K562 (cell line): ENCODE results near the gene CCSAP. TPM values are rescaled to one million over a fixed set of nuclear protein-coding genes. Genes with fewer than 3 reads are reported as not detected.

ENCODE experiments used
- ATAC-seq: fragments of 200-7000 bp; cut with Tn5 transposase; 3 replicates; pipeline ENCODE4 v1.9.1; 2020; ENCODE audit warnings: moderate library complexity
- BruUV-seq: library from RNA; stranded (reverse); fragments of 400-500 nt; replicated peaks from 2 replicates; lab custom pipeline; 2021; lab: Mats Ljungman, UMichigan
- CTCF ChIA-PET: fragments of 300-600 bp; formaldehyde crosslinking; extraction: SDS; loops from one replicate; lab custom pipeline; 2021; ENCODE audit warnings: low intra/inter-chr PET ratio; lab: Yijun Ruan, JAX
- POLR2A ChIA-PET: fragments of 300-600, 350-650 bp; sonication (Branson Sonifier 250); formaldehyde crosslinking; extraction: SDS; loops from one replicate; lab custom pipeline; 2021; ENCODE audit warnings: antibody characterized with exemption, inconsistent platforms; lab: Yijun Ruan, JAX
- DNase-seq, 4 experiments: peaks; one replicate each; pipeline versions ENCODE4 v3.0.0 to v3.0.0-alpha.2; 2011 to 2018; ENCODE audit warnings: low spot score in 3 of 4, mixed read lengths in 3 of 4; ENCODE audit errors: extremely low read depth in 1 of 4
- FAIRE-seq: peaks from 2 replicates; lab custom pipeline; 2011; peaks lifted over from hg19 to GRCh38; lab: Jason Lieb, UNC
- H2AFZ ChIP-seq: 2 replicates; pipeline ENCODE4 v1.6.0; 2011; ENCODE audit warnings: low read depth, low read length, control low read depth, inconsistent platforms
- H3K27ac ChIP-seq: fragments of 200-600 bp; 3 replicates; pipeline ENCODE4 v1.8.0; 2011; ENCODE audit warnings: low read depth, mild to moderate bottlenecking, control low read depth, inconsistent platforms, low read length, moderate library complexity, mixed read lengths; ENCODE audit errors: extremely low read depth
- H3K27me3 ChIP-seq, 2 experiments: fragments of 300-600 bp in 1 of 2; 2 replicates in 1 of 2; 3 replicates in 1 of 2; pipeline versions ENCODE4 v1.6.0 to v1.8.0; 2011; ENCODE audit warnings: inconsistent platforms in 2 of 2, low read length in 2 of 2, mild to moderate bottlenecking in 1 of 2, mixed read lengths in 1 of 2, moderate library complexity in 1 of 2; ENCODE audit not compliant: control insufficient read depth in 2 of 2, insufficient read depth in 2 of 2
- H3K36me3 ChIP-seq: fragments of 300-600 bp; 3 replicates; pipeline ENCODE4 v1.8.0; 2011; ENCODE audit warnings: mild to moderate bottlenecking, low read length, inconsistent platforms; ENCODE audit not compliant: control insufficient read depth, insufficient read depth
- H3K4me1 ChIP-seq, 2 experiments: fragments of 200-600 bp in 1 of 2; replicated peaks in 1 of 2; 2 replicates in 1 of 2; 3 replicates in 1 of 2; pipeline versions ENCODE4 v1.5.1 to v1.8.0; 2011; ENCODE audit warnings: inconsistent platforms in 2 of 2, low read length in 2 of 2, mild to moderate bottlenecking in 1 of 2, mixed read lengths in 1 of 2, moderate library complexity in 1 of 2; ENCODE audit not compliant: control insufficient read depth in 2 of 2, insufficient read depth in 2 of 2
- H3K4me2 ChIP-seq: 2 replicates; pipeline ENCODE4 v1.6.1; 2011; ENCODE audit warnings: low read length, control low read depth, inconsistent platforms, mixed read lengths; ENCODE audit not compliant: insufficient read depth
- H3K4me3 ChIP-seq: fragments of 200-600 bp; sonication (generic), shearing (Covaris generic); 2 replicates; pipeline ENCODE4 v1.5.1; 2016; ENCODE audit warnings: control low read depth, inconsistent platforms
- H3K79me2 ChIP-seq: fragments of 200-600 bp; 3 replicates; pipeline ENCODE4 v1.8.0; 2011; ENCODE audit warnings: low read length, inconsistent platforms; ENCODE audit not compliant: control insufficient read depth, insufficient read depth
- H3K9ac ChIP-seq, 2 experiments: 2 replicates each; pipeline versions ENCODE4 v1.6.0 to v1.6.1; 2011; ENCODE audit warnings: low read depth in 2 of 2, low read length in 2 of 2, control low read depth in 1 of 2, inconsistent platforms in 1 of 2, mild to moderate bottlenecking in 1 of 2, mixed read lengths in 1 of 2; ENCODE audit not compliant: insufficient read depth in 1 of 2
- H3K9me1 ChIP-seq: one replicate; pipeline ENCODE4 v1.6.0; 2011; ENCODE audit warnings: inconsistent platforms, mild to moderate bottlenecking, low read length, moderate library complexity; ENCODE audit not compliant: control insufficient read depth, insufficient read depth
- H3K9me3 ChIP-seq: replicated peaks from 2 replicates; pipeline ENCODE4 v1.5.1; 2011; ENCODE audit warnings: low read depth, low read length, inconsistent platforms; ENCODE audit not compliant: control insufficient read depth, insufficient read depth
- H4K20me1 ChIP-seq: replicated peaks from 2 replicates; pipeline ENCODE4 v1.6.1; 2011; ENCODE audit warnings: low read length, inconsistent platforms, mixed read lengths; ENCODE audit not compliant: control insufficient read depth, insufficient read depth
- BRD9 ChIP-seq: fragments of 450-650 bp; IDR thresholded peaks from 2 replicates; pipeline ENCODE4 v1.6.1; 2018; ENCODE audit warnings: low read depth; ENCODE audit not compliant: partially characterized antibody
- CC2D1A ChIP-seq: fragments of 450-650 bp; IDR thresholded peaks from 2 replicates; pipeline ENCODE4 v1.6.1; 2017; ENCODE audit warnings: mild to moderate bottlenecking
- FOXA1 ChIP-seq: fragments of 450-650 bp; IDR thresholded peaks from 2 replicates; pipeline ENCODE4 v1.6.1; 2016; ENCODE audit warnings: mild to moderate bottlenecking, borderline replicate concordance
- NFRKB ChIP-seq: fragments of 450-650 bp; IDR thresholded peaks from 2 replicates; pipeline ENCODE4 v1.6.1; 2016; ENCODE audit warnings: low read depth
- NUFIP1 ChIP-seq: fragments of 450-650 bp; IDR thresholded peaks from 2 replicates; pipeline ENCODE4 v1.6.1; 2018; ENCODE audit not compliant: partially characterized antibody
- OTX1 ChIP-seq: fragments of 450-650 bp; formaldehyde crosslinking; IDR thresholded peaks from 2 replicates; pipeline ENCODE4 v1.4.0; 2022; ENCODE audit warnings: mild to moderate bottlenecking
- RFX7 ChIP-seq: fragments of 250-450 bp; sonication (Bioruptor Pico); IDR thresholded peaks from 2 replicates; pipeline ENCODE4 v1.5.1; 2021; ENCODE audit warnings: mild to moderate bottlenecking
- TGIF2 ChIP-seq: sonication (generic); formaldehyde crosslinking; IDR thresholded peaks from 2 replicates; pipeline ENCODE4 v1.8.1; 2022; ENCODE audit warnings: mild to moderate bottlenecking, missing genetic modification reagents, moderate library complexity
- WGBS: fragments of 100-300 bp; shearing (Covaris generic); methylation state at CpG from one replicate; pipeline ENCODE4 v1.1.6; 2016; ENCODE audit warnings: low coverage, mixed read lengths; ENCODE audit not compliant: insufficient coverage; ENCODE audit errors: missing lambda C conversion rate; 5-methylcytosine and 5-hydroxymethylcytosine counted together
- in situ Hi-C: fragments of 300-500 bp; cut with MboI; formaldehyde crosslinking; loops from 4 replicates; pipeline ENCODE4 v1.15.0; 2018; ENCODE audit warnings: inconsistent platforms, mixed read lengths
- intact Hi-C: fragments of 100-400 bp; cut with micrococcal nuclease; formaldehyde crosslinking; loops from 2 replicates; pipeline ENCODE4 v1.14.2; 2022
- polyA plus RNA-seq, 8 experiments: library from polyadenylated mRNA; depleted of rRNA in 4 of 8; stranded (reverse) in 5 of 8; unstranded in 3 of 8; fragments of >200 nt; fragmentation: Nextera tagmentation in 2 of 8; fragmentation: Illumina TruSeq in 1 of 8; extraction: Ambion mirVana in 2 of 8; extraction: Trizol in 1 of 8; gene quantifications; 2 replicates each; pipeline versions ENCODE4 v1.2.1 to v1.2.3, GENCODE V29; 2011 to 2014; ENCODE audit warnings: inconsistent platforms in 1 of 8, missing spikeins in 1 of 8
- total RNA-seq, 7 experiments: library from RNA; depleted of rRNA in 6 of 7; stranded (reverse); fragments of >200 nt in 6 of 7; fragmentation: Illumina TruSeq in 2 of 7; extraction: Trizol in 2 of 7; gene quantifications; 2 replicates each; pipeline versions ENCODE4 v1.2.1 to v1.2.3, GENCODE V29; 2011 to 2021; ENCODE audit warnings: low replicate concordance in 1 of 7
- TF ChIP-seq, protein P1 (sequence below), 2 experiments: fragments of 450-650 bp; IDR thresholded peaks; 2 replicates each; pipeline ENCODE4 v1.6.1; 2018; ENCODE audit warnings: mild to moderate bottlenecking in 2 of 2, low read depth in 1 of 2; ENCODE audit not compliant: partially characterized antibody in 2 of 2
- TF ChIP-seq, protein P2 (sequence below): fragments of 250-450 bp; sonication (Bioruptor Pico); IDR thresholded peaks from 2 replicates; pipeline ENCODE4 v1.8.0; 2021; ENCODE audit warnings: mild to moderate bottlenecking, moderate library complexity

The CCSAP gene
- total and polyA plus RNA-seq, 9 of the 15 experiments (the other 6 are each of a cell fraction or from before 2014, with no cell fraction given) = 3.6 to 15.9 (median 9.5) TPM

DNA sequence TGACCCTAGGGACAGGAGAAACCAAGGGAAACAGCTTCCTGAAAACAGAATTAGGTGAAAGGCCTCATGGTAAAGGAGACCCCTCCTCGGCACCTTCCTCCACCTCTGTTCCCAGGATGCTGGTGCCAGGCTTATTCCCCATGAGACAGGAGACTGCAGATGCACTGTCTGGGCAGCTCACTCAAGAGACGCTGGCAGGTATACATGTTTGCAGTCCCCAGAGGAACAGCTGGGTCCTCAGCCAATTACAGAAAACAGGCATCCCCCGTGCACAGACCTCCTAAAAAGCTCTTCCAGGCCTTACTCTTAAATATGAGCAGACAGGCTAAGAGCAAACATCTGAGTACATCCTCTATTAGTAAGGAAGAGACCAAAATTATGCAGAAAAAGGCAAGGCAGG is 6.5 kb downstream of the CCSAP start (continued):
- no peak for TF ChIP-seq NFRKB

DNA sequence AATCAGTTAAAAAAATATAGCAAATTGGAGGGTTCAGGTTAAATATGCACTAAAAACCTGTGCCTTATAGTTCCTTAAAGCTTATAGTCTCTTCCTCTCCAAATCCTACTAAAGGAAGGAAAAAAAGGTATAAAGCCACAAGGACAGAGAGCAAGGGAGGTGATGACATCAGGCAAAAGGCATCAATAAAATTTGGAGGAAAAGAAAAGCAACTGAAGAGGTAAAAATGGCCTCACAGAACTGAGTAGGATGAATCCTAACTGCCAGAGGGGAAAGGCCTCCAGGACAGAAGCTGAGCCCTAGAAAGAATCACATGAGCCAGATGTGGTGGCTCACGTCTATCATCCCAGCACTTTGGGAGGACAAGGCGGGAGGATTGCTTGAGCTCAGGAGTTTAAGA is 8.1 kb downstream of the CCSAP start:
- no peak overlapping the region for H2AFZ ChIP-seq
- no peak overlapping the region for H3K4me2 ChIP-seq
- no peaks in the 10 kb centered on the region for H3K9me1 ChIP-seq
- DNase-seq = no peak
- in situ Hi-C loops = no loop called here
- H3K79me2 ChIP-seq = peaks cover 65% of the 10 kb centered on the region
- POLR2A ChIA-PET = interaction anchor here (1.5 kb wide), 1 partner anchor 11 kb away, joined by 4 read pairs; no protein-coding TSS in a partner anchor
- H3K4me3 ChIP-seq = no peak overlapping the region
- ATAC-seq = no peak
- peaks cover 13% of the 10 kb centered on the region; the same call in 2 of the 3 replicates for H3K36me3 ChIP-seq
- CTCF ChIA-PET = no interaction called here
- H3K9me3 ChIP-seq = no peaks in the 10 kb centered on the region; the same call in 1 of the 2 replicates
- TF ChIP-seq TGIF2 (CRISPR knock-in tag) (no peak), OTX1 (CRISPR knock-in tag) (no peak), NUFIP1 (no peak), RFX7 (no peak), BRD9 (no peak), CC2D1A (no peak), FOXA1 (no peak)
- TF ChIP-seq, protein P1, sequence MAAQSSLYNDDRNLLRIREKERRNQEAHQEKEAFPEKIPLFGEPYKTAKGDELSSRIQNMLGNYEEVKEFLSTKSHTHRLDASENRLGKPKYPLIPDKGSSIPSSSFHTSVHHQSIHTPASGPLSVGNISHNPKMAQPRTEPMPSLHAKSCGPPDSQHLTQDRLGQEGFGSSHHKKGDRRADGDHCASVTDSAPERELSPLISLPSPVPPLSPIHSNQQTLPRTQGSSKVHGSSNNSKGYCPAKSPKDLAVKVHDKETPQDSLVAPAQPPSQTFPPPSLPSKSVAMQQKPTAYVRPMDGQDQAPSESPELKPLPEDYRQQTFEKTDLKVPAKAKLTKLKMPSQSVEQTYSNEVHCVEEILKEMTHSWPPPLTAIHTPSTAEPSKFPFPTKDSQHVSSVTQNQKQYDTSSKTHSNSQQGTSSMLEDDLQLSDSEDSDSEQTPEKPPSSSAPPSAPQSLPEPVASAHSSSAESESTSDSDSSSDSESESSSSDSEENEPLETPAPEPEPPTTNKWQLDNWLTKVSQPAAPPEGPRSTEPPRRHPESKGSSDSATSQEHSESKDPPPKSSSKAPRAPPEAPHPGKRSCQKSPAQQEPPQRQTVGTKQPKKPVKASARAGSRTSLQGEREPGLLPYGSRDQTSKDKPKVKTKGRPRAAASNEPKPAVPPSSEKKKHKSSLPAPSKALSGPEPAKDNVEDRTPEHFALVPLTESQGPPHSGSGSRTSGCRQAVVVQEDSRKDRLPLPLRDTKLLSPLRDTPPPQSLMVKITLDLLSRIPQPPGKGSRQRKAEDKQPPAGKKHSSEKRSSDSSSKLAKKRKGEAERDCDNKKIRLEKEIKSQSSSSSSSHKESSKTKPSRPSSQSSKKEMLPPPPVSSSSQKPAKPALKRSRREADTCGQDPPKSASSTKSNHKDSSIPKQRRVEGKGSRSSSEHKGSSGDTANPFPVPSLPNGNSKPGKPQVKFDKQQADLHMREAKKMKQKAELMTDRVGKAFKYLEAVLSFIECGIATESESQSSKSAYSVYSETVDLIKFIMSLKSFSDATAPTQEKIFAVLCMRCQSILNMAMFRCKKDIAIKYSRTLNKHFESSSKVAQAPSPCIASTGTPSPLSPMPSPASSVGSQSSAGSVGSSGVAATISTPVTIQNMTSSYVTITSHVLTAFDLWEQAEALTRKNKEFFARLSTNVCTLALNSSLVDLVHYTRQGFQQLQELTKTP (IDR thresholded peaks at IDR 0.05; ENCODE audit: low read depth in 1 of 2, partially characterized antibody in 2 of 2) = no peak
- TF ChIP-seq, protein P2, sequence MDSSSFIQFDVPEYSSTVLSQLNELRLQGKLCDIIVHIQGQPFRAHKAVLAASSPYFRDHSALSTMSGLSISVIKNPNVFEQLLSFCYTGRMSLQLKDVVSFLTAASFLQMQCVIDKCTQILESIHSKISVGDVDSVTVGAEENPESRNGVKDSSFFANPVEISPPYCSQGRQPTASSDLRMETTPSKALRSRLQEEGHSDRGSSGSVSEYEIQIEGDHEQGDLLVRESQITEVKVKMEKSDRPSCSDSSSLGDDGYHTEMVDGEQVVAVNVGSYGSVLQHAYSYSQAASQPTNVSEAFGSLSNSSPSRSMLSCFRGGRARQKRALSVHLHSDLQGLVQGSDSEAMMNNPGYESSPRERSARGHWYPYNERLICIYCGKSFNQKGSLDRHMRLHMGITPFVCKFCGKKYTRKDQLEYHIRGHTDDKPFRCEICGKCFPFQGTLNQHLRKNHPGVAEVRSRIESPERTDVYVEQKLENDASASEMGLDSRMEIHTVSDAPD (CRISPR knock-in tag) = no peak
- TF ChIP-seq, all 486 proteins: peak for 0
- H3K4me1 ChIP-seq = peaks cover 3 to 5% of the 10 kb centered on the region in 2 experiments; a peak in 3 of 5 replicates
- H3K27me3 ChIP-seq = no peaks in the 10 kb centered on the region
- no peaks in the 10 kb centered on the region for H4K20me1 ChIP-seq
- no peak for FAIRE-seq
- H3K27ac ChIP-seq = no peak overlapping the region
- intact Hi-C loops = no loop called here
- H3K9ac ChIP-seq = no peak overlapping the region
- 87% methylated on average over 2 of the region's 2 CpGs for WGBS
- no TSS peak for BruUV-seq
